ENCODE measurements around the gene TSPAN4. TPM values are rescaled to one million over a fixed set of nuclear protein-coding genes. Genes with fewer than 3 reads are reported as not detected.

TSPAN4 gene
- total and polyA plus RNA-seq, 9 of the 15 experiments (the other 6 are each of a cell fraction or from before 2014, with no cell fraction given) = 0.07 to 31.0 (median 15.7) TPM

GRCh38 chr11:819129-819931 is 23.3 kb upstream of the TSPAN4 start (continued):
- no peak for TF ChIP-seq STAT5B (CRISPR knock-in tag; IDR thresholded peaks at IDR 0.05)
- no peak for TF ChIP-seq ZNF75A (CRISPR knock-in tag; IDR thresholded peaks at IDR 0.05)
- no peak for TF ChIP-seq RAD51 (IDR thresholded peaks at IDR 0.05; ENCODE audit: borderline replicate concordance, low read depth)
- TF ChIP-seq MBD2 (IDR thresholded peaks at IDR 0.05; ENCODE audit: borderline replicate concordance, low read depth) = peak; percentile 60; the same call in 1 of the 2 replicates
- TF ChIP-seq ZNF592 (IDR thresholded peaks at IDR 0.05) = peak; percentile 52; the same call in 1 of the 2 replicates
- no peak for TF ChIP-seq HNRNPH1 (optimal IDR thresholded peaks at IDR 0.05; ENCODE audit: low read depth, low read length)
- TF ChIP-seq AFF1 (IDR thresholded peaks at IDR 0.05; ENCODE audit: low read depth in 1 of 2, partially characterized antibody in 2 of 2) = no peak
- no peak for TF ChIP-seq ZNF589 (CRISPR knock-in tag; IDR thresholded peaks at IDR 0.05; ENCODE audit: low read depth)
- no peak for TF ChIP-seq TFAM (CRISPR knock-in tag; conservative IDR thresholded peaks at IDR 0.05)
- TF ChIP-seq, protein P1, sequence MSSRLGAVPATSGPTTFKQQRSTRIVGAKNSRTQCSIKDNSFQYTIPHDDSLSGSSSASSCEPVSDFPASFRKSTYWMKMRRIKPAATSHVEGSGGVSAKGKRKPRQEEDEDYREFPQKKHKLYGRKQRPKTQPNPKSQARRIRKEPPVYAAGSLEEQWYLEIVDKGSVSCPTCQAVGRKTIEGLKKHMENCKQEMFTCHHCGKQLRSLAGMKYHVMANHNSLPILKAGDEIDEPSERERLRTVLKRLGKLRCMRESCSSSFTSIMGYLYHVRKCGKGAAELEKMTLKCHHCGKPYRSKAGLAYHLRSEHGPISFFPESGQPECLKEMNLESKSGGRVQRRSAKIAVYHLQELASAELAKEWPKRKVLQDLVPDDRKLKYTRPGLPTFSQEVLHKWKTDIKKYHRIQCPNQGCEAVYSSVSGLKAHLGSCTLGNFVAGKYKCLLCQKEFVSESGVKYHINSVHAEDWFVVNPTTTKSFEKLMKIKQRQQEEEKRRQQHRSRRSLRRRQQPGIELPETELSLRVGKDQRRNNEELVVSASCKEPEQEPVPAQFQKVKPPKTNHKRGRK (tag; IDR thresholded peaks at IDR 0.05) = no peak
- peak; percentile 15; the same call in 1 of the 2 replicates for TF ChIP-seq ZNF263 (CRISPR knock-in tag; IDR thresholded peaks at IDR 0.05; ENCODE audit: borderline replicate concordance)
- no peak for TF ChIP-seq FOXM1 (IDR thresholded peaks at IDR 0.05; ENCODE audit: low read depth)
- TF ChIP-seq FOXM1 (CRISPR knock-in tag; IDR thresholded peaks at IDR 0.05; ENCODE audit: low read depth) = no peak
- TF ChIP-seq ZC3H8 (IDR thresholded peaks at IDR 0.05) = no peak
- 0 out of 2 replicates have a peak, but pooled peaks have one; percentile 54 for TF ChIP-seq CBX1 (IDR thresholded peaks at IDR 0.05; ENCODE audit: low read depth)
- TF ChIP-seq ID3 (CRISPR knock-in tag; IDR thresholded peaks at IDR 0.05) = no peak
- TF ChIP-seq ID3 (tag; IDR thresholded peaks at IDR 0.05) = no peak

Measured in K562 (cell line).